HG02571 (cell line): ENCODE measurements around the gene SF3B5.
"Not testable (repeated sequence)": the region's sequence is repeated elsewhere in the genome, so short reads cannot be mapped to it uniquely, and the experiment has no call there.

Experiments used
- ATAC-seq: cut with Tn5 transposase; IDR thresholded peaks from one replicate; pipeline ENCODE4 v1.9.1; 2021; ENCODE audit warnings: mild to moderate bottlenecking, moderate library complexity; ENCODE audit not compliant: unreplicated experiment

Gene SF3B5

DNA sequence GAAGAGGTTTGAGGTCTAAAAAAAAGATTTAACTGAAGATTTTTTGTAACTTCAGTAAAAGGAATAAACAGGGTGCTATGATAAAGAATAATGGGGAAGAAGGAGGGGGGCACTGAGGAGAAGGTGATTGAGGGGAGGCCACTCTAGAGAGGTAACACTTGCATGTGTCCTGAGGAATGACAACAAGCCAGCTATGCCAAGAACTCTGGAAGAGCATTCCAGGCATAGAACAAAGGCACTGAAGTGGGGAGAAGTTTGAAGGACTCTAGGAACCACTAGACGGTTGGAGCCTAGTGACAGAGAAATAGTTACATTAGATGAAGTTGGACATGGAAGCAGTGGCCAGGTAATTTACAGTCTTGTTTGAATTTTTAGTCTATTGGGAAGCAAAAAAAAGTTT, 10.8 kb upstream of the SF3B5 start:
- no peak for ATAC-seq

DNA sequence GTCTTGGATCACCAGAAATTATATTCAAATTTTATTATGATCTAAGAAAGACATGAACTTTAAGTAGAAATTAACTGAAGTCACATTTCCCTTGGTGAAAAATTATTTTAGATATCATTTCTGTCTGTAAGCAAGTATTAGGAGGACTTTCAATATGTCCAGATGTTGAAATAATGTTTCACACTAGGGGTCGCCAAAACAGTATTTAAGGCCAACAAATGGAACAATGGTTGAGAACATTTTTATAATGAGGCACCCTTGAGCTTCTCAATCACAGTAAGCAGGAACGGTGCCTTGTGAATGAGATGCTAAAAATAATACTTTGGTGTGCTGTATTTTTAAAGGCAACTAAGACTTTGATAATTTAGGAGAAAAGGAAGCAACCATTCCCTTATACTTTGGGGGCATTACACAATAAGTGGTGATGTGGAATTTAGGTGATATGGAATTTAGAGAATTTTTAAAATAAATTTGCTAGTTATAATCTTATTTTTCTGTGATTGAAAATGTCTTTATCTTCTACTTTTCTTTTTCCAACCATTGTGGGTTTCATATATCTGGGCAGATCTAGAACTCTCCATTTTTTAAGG, 9.6 kb upstream of the SF3B5 start:
- ATAC-seq = no peak

DNA sequence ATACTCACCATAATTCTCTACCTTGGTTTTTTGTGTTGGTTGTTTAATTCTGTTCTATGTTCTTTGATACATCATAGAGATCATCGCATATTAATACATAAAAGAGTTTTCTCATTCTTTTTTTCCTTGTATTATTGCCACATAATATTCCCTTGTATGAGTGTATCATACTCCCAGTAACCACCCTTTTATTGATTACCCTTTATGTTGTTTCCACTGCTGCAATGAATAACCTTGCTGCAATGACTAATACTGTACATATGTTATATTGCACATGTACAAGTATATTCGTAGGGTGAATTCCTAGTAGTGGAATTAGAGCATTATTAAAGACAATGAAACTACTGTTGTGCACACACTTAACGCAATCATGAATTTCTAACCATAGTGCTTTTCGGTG, 9.1 kb upstream of the SF3B5 start:
- no peak for ATAC-seq

DNA sequence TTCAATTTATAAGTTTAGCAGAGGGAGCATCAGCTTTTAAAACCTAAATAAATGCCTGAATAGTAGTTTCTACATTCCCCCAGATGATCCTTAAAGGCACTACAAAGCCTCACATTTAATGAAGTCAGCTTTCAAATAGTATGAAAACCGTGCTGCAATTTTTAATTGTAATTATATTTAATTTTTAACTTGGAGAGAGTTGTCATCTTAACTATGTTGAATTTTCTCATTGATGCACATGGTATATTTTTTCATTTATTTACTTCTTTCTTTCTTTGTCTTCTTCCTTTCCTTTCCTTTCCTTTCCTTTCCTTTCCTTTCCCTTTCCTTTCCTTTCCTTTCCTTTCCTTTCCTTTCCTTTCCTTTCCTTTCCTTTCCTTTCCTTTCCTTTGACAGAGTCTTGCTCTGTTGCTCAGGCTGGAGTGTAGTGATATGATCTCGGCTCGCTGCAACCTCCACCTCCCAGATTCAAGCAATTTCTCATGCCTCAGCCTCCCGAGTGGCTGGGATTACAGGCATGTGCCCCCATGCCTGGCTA, 7.7 kb upstream of the SF3B5 start:
- no peak for ATAC-seq

DNA sequence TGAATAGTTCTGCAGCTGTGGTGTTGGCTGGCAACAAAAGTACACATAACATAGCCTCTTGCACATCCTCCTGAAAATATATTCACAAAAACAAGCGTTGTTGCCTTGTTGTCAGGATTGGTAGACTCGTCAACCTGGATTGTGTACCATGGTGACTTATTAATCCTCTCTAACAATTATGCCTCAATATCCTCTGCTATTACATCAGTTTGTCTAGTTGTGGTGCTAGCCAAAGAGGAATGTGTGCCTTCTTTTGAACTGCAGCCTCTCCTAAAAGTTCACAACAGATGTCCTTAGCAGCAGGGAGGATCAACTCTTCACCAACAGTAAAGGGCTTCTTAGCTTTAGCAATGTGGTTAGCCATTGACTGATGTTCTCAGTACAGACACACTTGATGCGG, 3.6 kb upstream of the SF3B5 start:
- ATAC-seq = no peak

DNA sequence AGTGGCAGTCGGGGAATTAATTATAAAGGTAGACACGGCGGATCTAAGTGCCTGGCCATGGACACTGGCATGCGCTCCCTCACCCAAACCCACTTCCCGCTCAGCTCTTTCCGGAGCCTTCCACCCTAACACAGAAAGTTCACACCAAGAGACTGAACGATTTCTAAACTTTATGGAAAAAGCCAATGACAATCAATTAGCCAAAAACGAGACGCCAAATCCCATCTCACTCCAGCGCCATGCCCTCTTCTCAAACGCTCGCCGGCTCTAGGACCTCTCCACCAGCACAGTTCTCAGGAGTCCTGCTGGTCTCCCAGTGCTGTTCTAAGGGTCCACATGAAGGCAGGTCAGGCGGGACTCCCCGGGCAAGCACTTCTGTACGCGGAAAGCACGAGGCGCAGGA, 641 bp downstream of the SF3B5 start:
- no peak for ATAC-seq

DNA sequence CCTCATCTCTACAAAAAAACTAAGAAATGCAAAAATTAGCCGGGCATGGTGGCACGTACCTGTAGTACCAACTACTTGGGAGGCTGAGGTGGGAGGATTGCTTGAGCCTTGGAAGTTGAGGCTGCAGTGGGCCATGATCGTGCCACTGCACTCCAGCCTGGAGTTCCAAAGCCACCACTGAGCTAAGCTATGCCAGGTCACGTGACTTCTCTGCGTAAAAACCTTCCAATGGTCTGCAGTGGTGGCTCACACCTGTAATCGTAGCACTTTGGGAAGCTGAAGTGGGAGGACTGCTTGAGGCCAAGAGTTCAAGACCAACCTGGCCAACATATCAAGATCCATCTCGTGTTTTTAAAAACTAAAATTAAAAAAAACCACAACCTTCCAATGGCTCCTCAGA, 1.7 kb downstream of the SF3B5 start:
- ATAC-seq = no peak

DNA sequence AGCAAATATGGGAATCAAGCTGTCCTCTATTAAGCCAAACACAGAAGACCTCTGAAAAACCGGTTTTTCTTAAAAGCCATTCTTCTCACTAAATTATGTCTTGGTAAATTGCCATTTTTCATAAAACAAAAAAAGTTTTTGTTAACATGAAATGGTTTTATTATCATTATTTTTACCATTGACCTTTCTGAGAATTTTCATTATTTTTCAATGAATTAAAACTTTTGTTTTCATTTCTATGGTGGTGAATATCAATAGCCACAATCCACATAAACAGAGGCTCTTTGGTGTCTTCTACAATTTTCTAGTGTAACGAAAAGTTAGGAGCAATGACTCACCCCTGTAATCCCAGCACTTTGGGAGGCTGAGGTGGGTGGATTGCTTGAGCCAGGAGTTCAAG, 2.1 kb downstream of the SF3B5 start:
- no peak for ATAC-seq

DNA sequence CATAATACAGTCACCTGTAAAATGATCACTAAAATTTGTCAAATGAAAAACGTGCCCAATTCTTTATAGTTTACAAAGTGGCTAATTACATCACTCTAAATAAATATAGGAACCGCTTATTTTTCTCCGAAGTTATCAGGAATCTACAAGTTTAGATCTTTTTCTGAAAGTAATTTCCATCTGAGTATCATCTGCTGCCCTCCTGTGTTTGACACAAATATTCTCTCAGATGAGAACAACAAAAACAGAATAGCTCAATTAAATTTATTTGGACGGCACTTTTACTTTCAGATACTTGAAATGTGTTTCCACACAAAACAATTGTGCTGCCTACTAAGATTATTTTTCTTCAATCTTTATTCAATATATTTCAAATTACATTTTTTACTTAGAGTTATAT, 5.0 kb downstream of the SF3B5 start:
- no peak for ATAC-seq

DNA sequence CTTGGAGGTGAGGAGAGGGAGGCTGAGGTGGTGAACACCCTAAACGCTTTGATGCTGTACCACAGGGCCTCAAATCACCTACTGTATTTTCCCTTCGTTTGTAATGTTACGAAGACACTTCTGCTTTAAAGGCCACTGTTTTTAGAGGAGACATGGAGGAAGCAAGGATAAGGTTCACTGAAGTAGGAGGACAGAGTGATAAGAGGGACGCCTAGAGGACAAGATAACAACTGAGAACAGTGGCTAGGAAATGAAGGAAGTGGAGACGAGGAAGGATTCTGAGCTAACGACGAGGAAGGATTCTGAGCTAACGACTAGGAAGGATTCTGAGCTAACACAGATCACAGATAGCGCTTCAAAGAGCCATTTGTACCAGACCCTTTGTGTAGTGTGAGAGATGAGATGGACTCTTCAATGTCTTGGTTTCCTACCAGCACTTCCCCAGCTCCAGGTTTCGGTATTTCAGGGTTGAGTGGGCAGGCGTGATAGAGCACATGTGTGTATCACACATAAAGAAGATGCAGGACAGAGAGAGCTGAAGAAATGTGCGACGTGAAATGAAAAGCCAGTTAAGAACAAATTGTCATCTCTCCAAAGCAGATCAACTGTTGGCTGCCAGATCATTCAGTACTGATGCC, 7.5 kb downstream of the SF3B5 start:
- ATAC-seq = no peak

DNA sequence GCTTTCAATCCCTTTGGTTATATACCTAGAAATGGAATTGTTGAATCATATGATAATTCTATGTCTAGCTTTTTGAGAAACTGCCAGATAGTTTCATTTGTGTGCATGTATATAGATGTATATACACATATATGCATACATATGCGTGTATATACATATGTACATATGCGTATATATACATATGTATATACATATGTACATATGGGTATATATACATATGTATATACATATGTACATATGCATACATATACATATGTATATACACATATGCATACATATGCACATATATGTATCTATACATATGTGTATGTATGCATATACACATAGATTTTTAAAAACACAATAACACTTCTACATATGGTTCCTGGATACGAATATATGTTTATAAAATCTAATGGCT, 8.4 kb downstream of the SF3B5 start:
- no peak for ATAC-seq

DNA sequence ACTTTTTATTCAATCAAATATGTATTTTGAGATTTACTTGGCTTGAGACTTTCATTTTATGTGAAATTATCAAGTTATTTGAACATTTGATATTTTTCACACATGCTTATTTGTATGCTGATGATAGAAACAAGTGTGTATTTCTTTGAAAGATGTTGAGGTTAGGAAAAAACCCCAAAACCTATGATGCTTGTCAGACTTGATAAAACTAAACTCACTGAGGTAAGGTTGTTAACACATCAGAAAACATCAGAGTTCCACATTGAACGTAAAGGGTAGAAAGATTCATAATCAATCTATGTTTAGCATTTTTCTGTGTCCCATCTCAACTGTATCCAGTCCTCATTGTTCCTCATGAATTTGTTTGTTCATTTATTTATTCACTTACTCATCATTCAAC, 12.2 kb downstream of the SF3B5 start:
- no peak for ATAC-seq

DNA sequence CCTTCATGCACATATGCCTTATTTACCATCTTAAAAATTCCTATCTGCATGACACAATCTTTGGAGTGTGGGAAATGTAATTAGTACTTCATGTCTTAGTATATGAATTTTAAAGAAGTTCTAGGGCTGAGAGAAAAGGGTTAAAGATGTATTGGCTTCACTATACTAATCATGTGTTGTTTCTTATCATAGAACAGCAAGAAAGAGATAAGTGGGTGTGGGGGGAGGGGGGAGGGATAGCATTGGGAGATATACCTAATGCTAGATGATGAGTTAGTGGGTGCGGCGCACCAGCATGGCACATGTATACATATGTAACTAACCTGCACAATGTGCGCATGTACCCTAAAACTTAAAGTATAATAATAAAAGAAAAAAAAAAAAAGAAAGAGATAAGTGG, 13.0 kb downstream of the SF3B5 start:
- not testable (repeated sequence) for ATAC-seq

DNA sequence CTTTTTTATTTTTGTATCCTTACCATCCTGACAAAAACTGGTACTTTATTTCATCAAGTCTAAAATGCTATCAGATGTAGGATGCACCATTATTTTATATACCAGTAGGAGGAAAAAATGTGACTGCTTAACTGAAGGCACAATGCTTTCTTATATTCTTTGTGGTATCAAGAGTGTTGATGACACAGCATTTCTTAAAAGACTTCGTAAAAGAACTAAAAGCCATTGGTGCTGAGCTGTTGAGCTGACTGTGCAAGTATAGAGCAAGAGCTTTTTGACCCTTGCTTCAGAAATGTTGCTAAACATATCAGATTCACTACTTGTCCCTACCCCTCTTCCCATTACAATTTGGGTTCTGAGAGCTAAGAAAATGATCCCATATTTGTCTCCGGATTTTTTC, 17.5 kb downstream of the SF3B5 start:
- no peak for ATAC-seq

DNA sequence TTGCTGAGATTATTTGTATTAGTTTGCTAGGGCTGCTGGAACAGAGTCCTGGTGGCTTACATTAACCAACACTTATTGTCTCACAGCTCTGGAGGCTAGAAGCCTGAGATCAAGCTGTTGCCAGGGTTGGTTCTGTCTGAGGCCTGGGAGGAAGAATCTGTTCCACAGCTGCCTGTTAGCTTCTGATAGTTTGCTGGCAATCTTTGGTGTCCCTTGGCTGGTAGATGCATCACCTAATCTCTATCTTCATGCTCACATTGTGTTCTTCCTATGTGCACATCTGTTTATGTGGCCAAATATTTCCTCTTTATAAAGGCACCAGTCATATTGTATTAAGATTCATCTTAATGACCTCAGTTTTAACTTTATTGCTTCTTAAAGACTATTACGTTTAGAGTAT, 19.5 kb downstream of the SF3B5 start:
- ATAC-seq = no peak

DNA sequence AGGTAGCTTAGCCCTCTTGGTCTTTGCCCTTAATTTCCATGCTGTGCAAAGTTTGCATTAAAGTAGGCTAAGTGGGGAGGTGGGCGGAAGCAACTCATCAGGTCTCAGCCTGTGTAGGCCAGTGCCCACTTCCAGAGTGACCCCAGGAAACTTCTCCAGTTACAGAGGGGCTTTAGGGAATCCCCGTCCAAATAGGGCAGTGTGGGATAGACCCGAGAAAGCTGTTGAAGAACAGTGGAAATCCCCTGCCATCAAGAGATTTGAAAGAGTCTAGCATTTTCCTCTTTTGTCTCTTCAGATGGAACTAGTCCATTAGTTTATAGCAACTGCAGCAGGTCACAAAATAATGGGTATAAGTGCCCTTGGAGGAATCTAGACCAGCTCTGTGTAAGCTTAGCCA, 20.2 kb downstream of the SF3B5 start:
- ATAC-seq = no peak

DNA sequence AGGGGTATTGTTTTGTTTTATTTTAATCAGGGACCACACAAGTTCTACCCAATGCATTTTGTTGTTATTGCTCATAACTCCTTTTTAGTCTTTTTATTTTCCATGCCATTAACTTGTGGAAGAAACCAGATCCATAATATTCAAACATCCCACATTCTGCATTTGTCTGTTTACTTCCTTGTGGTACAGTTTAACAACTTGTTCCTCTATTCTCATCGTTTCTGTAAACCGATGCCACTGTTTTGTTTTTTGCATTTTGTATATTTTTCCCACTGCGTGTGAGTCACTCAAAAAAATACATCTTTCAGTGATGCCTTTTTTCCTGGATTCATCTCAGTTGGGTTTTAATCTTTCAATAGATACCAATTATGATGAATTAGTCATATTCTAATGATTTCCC, 22.3 kb downstream of the SF3B5 start:
- no peak for ATAC-seq

DNA sequence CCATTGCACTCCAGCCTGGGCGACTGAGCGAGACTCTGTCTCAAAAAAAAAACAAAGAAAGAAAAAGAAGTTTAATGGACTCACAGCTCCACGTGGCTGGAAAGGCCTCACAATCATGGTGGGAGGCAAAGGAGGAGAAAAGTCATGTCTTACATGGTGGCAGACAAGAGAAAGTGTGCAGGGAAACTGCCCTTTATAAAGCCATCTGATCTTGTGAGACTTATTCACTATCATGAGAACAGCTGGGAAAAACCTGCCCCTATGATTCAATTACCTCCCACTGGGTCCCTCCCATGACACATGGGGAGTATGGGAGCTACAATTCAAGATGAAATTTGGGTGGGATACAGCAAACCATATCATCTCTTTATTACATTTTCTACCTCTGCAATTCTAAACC, 25.9 kb downstream of the SF3B5 start:
- ATAC-seq = no peak

DNA sequence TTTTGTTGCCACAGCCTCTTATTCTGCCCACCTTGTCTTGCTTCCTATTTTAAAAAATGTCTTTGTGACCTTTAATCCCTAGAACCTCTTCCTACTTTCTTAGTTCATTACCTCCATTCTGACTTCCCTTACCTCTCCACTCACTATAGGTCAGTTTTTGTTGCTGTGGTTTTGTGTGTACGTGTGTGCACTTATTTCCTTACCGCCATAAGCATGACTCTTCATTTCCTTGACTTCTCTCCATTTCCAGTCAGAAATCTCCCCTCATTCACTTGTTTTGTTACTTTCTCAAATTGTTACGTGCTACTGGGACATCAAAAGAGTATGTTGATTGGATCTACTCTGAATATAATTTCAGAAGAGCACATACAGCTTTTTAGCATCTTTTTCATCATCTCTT, 26.6 kb downstream of the SF3B5 start:
- no peak for ATAC-seq

DNA sequence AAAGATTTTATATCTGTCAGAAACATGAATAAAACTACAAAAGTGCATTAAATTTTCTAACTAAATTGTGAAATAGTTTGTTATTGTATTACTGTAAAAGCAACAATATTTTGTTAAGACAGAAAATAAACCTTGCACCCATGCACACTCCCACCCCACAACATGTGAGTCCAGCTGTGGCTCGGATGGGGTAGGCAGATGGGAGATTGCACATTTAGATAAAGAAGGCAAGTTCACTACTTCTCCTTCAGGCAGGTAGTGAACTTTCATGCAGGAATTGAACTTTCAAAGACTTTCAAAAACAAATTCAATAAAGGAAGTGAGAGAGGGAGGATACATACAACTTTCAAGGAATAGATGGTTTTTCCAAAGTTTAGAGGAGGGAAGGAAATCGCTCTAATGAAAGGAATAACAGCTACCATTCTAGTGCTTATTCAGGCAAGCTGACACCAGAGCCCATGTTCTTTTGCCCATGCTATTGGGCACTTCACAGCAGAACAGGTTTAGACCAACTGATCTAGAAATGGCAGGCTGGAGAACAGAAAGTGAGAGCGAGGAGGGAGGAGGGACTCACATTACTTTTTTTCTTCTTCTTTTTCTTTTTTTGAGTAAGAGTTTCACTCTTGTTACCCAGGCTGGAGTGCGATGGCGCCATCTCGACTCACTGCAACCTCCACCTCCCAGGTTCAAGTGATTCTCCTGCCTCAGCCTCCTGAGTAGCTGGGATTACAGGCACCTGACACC, 28.5 kb downstream of the SF3B5 start:
- peak; percentile 27 for ATAC-seq

DNA sequence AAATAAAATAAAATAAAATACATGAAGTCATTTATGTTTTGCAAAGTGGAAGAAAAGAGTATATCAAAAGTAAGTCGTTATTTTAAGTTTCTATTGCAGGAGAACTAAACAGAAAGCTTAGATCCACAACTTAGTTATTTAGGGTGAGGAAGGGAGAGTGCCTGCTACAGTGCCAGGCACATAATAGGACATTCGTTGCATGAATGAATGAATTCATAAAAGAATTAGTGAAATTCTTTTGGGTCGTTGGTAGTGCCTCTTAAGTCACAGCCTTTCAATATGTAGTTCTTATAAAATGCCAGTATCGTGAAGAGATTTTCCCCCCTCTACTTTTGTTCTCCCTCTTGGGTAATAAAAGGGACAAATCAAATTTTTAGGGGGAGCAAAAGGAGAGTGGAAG, 29.1 kb downstream of the SF3B5 start:
- no peak for ATAC-seq

DNA sequence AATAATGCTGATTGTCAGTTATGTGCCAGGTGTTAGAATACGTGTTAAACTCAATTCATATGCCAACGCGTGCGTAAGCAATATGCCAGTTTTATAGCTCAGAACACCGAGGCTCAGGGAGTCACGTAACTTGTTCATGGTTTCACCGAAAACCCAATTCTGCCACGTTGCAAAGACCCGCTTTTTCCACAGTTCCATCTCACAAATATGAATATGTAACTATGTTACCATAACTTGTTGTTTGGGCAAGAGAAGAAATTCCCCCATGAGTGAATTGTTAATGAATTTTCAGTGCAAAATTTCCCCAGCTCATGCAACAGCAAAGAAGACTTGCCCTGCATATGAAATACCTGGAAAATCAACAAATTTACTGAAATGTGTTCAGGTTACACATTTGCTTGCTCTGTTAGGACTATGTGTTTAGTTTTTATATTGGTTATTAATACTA, 30.1 kb downstream of the SF3B5 start:
- ATAC-seq = no peak
